Dermis microvascular lymphatic vessel endothelial cell (primary cell): ENCODE measurements around the gene NPAS2. TPM values are rescaled to one million over a fixed set of nuclear protein-coding genes. Genes with fewer than 3 reads are reported as not detected.

Source experiments
- DNase-seq, 2 donors: peaks; one replicate each; pipeline versions ENCODE4 v3.0.0 to v3.0.0-alpha.2; 2010; ENCODE audit warnings: low read depth in 2 of 2
- total RNA-seq: library from RNA; depleted of rRNA; stranded (reverse); fragments of >200 nt; gene quantifications from 2 replicates; pipeline ENCODE4 v1.2.1, GENCODE V29; 2014

NPAS2 gene
- total RNA-seq, 1 donor from 2014 or later = 4.9 TPM

DNA sequence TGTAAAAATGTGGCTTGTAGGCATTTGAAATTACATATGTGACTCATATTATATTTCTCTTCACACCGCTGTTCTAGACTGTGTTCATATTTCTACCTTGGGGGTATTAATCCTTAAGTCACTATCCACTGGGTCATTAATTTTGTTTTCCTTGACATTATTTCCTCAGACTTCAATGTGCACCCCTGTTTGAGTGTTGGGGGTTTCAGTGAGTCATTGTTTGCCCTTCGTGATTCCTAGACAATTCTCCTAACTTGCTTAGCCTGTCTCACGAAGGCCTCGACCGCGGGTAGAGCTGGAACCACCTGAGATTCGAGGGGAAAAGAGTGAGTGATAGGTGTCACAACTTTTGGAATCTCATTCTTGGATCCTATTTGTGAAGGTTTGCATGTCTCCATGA, 35.1 kb downstream of the NPAS2 start:
- no peak for DNase-seq

- no peak for DNase-seq
These were observed 35.7 kb downstream of the NPAS2 start for GRCh38 chr2:100855606-100856005.

DNA sequence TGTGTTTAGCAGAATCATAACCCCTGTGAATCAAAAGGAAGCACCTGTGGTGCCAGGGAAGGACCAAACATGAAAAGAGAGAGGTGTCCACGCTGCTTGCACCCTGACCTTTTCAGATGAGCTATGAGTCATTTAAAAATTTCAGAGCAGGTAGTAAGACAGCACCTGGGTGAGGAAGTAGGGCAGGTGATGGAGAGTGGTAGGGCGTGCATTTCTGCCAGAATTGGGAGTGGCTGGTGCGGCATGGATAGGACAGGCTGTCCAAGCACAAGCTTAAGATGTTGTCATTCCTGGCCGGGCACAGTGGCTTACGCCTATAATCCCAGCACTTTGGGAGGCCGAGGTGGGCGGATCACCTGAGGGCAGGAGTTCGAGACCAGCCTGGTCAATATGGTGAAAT, 36.8 kb downstream of the NPAS2 start:
- no peak for DNase-seq

DNA sequence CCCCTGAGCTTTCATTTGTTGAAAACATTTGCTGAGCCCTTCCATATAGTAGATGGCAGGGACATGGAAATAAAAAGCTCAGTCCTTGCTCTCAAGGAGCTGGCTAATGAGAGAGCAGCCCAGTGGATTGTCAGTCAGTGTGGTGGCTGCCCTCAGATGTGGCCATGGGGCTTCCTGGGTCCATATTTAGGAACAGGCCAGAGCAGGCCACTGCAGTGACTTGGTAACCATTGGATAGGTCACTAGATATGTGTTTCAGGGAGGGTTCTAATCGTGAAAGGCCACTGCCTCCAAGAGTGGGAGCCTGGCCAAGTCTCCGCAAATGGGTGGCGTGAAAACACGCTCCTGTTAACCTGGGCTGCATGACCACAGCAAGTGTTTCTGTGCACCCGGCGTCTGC, 37.4 kb downstream of the NPAS2 start:
- DNase-seq = no peak

DNA sequence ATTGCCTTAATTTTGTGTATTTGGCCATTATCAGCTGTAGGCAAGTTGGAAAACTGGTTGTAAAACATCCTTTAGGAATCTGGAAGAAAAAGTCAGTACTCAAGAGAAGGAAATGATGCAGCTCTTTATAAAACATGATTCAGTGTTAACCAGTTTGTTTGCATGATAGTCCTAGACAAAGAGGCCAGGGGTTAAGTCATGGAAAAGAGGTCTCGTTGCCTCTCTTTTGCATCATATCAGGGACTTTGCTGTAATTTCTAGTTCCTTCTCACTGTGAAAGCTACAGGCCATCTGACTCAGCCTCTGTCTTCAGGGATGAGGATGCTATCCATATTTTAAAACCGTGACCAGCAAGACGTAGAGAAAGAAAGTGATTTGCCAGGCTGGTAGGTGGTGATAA, 38.0 kb downstream of the NPAS2 start:
- DNase-seq = peak in 1 of 2 donors; percentile 55

DNA sequence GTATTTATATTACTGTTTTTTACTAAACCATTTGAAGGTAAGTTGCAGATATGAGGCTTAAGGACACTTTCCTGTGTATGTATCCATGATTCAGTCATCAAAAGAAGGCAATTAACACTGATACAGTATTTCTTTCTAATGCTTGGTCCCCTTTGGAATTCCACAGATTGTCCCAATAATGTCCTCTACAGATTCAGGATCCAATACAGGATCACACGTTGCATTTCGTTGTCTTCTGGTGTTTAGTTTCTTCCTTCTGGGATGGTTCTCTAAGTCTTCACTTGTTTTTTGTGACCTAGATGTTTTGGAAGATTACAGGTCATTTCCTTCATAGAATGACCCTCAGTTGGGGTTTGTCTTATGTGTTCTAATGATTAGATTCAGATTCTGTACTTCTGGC, 40.0 kb downstream of the NPAS2 start:
- no peak for DNase-seq

GRCh38 chr2:100861340-100861739, 41.4 kb downstream of the NPAS2 start:
- no peak for DNase-seq

GRCh38 chr2:100862081-100862480, 42.1 kb downstream of the NPAS2 start:
- no peak for DNase-seq

GRCh38 chr2:100865816-100866460, 46.0 kb downstream of the NPAS2 start:
- DNase-seq = peak in 1 of 2 donors; percentile 59

GRCh38 chr2:100868083-100868482, 48.1 kb downstream of the NPAS2 start:
- DNase-seq = no peak

GRCh38 chr2:100869120-100869519, 49.2 kb downstream of the NPAS2 start:
- DNase-seq = no peak

GRCh38 chr2:100870652-100871531, 51.0 kb downstream of the NPAS2 start:
- DNase-seq = no peak

DNA sequence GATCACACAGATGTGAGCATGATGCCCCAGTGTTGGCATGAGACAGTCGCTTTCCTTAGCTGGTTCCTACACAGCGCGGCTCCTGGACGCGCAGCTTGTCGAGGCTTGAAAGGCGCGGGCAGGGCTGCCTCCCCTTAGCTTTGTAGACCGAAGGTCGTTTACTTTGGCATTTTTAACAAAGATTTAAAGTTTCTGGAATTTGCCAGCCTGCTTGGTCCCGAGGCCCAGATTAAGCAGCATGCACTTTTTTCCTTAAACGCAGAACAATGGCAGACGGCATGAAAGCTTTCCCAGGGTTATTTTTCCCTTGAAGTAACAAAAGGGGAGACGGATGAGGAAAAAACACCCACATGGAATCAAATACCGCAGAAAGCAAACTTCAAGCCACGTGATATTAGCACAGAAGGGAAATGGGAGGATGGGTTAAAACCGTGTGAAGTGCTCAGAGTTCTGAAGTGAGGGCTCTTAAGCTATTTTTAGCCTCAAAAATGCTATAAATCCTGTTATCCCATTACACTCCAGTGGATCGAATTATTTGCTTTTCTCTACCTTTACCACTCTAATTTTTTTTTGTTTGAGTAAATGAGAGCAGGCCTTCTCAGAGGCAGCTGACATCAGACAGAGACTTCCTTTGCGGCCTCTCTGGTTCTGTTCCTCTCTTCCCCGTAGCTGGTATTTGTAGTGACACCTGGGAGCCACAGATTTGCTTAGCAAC, 55.7 kb downstream of the NPAS2 start:
- DNase-seq = peak; percentile 65 to 94

DNA sequence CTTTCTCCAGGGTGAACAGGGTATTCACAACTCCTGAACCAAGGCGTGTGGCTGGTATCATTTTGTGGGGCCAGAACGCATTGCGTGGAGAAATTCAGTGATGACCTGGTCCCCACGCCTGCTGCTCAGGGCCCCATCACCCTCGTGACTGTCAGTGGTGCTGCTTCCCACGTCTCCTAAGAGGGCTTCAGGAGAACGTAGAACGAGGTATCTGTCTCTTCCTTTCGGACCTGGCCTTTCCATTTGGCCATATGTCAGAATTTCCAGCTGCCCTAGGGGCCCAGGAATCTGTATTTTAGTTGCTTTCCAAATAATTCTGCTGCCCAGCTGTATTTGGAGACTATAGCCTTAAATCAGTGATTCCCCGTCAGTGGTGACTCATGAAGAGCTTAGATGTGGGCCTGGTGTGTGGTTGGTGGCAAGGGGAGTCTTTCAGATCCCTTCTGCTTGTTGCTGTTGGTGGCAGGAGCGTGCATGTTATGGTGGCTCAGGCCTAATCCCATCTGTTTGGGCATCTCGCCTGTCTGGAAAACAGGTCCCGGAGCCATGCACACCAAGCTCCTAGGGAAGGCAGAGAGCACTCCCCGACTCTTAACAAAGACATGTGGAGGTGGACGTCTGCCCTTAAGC, 56.4 kb downstream of the NPAS2 start:
- peak in 1 of 2 donors; percentile 32 for DNase-seq

- no peak for DNase-seq
These were observed 57.6 kb downstream of the NPAS2 start for GRCh38 chr2:100877555-100877954.

DNA sequence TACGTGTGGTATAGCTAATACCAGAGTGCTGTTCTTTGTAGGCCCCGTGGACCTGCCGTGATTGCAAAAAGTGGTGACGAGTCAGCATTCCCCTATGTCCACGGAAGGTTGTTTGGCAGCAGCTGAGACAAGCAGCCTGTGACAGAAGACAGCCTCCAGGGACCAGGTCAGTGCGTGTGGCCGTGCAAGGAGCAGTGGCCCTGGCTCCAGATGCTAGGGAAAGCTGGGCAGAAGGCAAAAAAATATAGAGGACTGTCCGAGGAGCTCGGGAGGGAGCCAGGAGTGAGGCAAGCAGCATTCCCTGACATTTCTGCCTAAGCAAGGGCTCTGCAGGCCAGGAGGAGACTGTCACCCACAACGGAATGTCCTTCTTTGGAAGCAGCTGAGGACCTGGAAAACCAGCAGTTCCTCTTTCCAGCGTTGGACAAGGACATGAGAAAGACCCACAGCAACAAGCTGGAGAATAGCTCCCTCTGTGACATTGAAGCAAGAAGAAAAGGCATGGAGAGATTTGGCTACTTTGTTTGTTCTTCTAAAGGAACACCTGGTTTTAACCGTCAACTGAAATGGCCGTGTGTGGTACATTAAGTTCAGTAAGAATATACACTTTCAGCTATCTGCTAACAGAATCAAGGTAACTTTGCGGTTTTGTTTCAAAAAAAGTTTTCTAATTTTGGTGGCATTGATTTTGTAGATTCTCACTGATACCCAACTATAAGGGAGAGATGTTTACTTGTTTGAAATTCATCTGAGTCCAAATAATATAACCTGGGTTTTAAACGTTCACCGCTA, 58.3 kb downstream of the NPAS2 start:
- DNase-seq = no peak

DNA sequence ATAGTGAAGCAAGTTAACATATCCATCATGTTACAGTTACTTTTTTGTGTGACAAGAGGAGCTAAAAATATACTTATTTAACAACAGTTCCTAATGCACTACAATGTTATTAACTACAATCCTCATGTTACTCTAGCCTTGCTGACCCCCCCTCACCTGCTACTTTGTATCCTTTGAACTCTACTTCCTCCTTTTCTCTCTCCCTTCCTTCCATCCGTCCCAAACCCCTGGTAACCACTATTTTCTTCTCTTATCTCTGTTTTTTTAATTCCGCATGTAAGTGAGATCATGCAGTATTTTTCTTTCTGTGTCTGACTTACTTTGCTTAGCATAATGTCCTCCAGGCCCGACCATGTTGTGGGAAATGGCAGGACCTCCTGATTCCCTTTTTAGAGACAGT, 59.4 kb downstream of the NPAS2 start:
- peak; percentile 85 to 92 for DNase-seq

GRCh38 chr2:100880036-100880435, 60.1 kb downstream of the NPAS2 start:
- no peak for DNase-seq

- DNase-seq = peak in 1 of 2 donors; percentile 85
These were observed 60.8 kb downstream of the NPAS2 start for GRCh38 chr2:100880730-100881129.

DNA sequence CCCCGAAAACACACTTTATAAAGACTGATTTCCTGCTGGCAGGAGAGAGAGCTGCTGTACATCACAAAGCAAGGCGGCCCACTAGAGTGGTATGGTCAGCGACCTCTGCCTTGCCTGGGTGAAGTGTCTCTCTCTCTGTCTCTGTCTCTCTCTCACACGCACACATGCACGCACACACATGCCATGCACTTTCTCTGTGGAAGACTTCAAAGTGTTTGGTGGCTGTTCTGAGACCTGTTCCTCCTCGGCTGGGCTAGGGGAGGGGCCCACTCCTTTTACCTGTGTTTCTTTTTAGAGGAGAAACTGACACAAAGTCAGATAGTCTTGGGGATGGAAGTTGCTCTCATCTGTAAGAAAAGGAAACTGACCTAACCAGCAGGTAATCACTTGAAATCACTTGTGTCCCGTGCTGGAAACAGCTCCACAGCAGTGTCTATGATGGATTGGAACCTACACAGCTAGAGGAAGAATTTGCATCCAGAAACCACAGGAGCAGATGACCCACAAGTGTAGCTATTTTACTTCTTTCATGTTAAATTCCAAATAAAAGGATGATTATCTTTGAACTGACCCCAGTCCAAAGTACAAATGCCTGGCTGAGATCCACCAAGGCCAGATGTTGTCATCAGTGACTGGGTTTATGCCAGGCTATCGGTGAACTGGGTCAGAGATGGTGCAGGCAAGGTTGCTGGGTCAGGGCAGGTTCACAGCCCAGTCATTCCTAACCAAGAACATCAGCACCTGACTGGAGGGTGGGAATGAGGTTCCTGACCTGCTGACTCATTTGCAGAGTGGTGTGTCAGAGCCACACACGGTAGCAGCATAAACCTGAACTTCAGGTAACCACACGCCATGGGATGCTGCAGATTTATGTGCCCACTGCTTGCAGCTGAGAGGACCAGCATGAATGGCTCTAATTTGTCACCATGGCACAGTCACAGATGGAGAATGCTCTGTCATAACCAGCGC, 63.0 kb downstream of the NPAS2 start:
- peak in 1 of 2 donors; percentile 35 for DNase-seq
